Muscle layer of duodenum (tissue), 2 donors: ENCODE data around the gene PAQR8.
"Not testable (repeated sequence)": the region's sequence is repeated elsewhere in the genome, so short reads cannot be mapped to it uniquely, and the experiment has no call there.

ENCODE experiments used
- H3K27ac ChIP-seq: one replicate; pipeline ENCODE4 v1.7.0; 2013; ENCODE audit warnings: mild to moderate bottlenecking, low read length
- H3K27me3 ChIP-seq: one replicate; pipeline ENCODE4 v1.7.0; 2013; ENCODE audit warnings: low read depth, mild to moderate bottlenecking, control low read depth, low read length
- H3K36me3 ChIP-seq, 2 donors: one replicate each; pipeline ENCODE4 v1.7.0; 2013; ENCODE audit warnings: low read length in 2 of 2, control low read depth in 1 of 2, mild to moderate bottlenecking in 1 of 2; ENCODE audit not compliant: insufficient read depth in 2 of 2, control insufficient read depth in 1 of 2
- H3K4me1 ChIP-seq, 2 donors: one replicate each; pipeline ENCODE4 v1.7.0; 2013; ENCODE audit warnings: low read length in 2 of 2, mild to moderate bottlenecking in 2 of 2, control low read depth in 1 of 2, moderate library complexity in 1 of 2; ENCODE audit not compliant: insufficient read depth in 2 of 2, control insufficient read depth in 1 of 2
- H3K4me3 ChIP-seq, 2 donors: one replicate each; pipeline ENCODE4 v1.7.0; 2013; ENCODE audit warnings: low read length in 2 of 2, low read depth in 1 of 2, mild to moderate bottlenecking in 1 of 2
- H3K9me3 ChIP-seq, 2 donors: one replicate each; pipeline ENCODE4 v1.7.0; 2013; ENCODE audit warnings: low read length in 2 of 2, control low read depth in 1 of 2, mild to moderate bottlenecking in 1 of 2; ENCODE audit not compliant: control insufficient read depth in 1 of 2
- donor health status: healthy.

PAQR8 gene

GRCh38 chr6:52433294-52433693 is 71.3 kb downstream of the PAQR8 start:
- H3K27me3 ChIP-seq, H3K4me3 ChIP-seq, H3K27ac ChIP-seq, H3K9me3 ChIP-seq, H3K4me1 ChIP-seq: not testable (repeated sequence)
- peaks cover 3 to 16% of the 10 kb centered on the region in 2 donors for H3K36me3 ChIP-seq

DNA sequence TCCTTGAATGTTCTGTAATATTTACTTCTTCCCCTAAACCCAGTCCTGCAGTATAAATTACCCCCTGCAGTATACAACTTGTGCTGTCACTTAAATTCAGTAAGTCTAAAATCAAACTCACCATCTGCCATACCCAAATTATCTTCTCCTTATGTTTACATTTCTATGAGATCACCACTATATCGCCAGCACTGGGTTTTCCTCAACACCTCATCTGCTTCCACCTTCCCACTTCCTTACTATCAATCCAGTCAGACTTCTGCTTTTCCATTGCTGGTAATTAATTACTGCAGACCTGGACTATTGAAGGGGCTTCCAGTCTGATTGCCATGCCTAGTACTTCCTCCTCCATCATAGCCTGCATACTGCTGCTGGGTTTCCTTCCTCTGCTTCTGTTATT is 73.4 kb downstream of the PAQR8 start:
- H3K27ac ChIP-seq = no peak overlapping the region

GRCh38 chr6:52438926-52439325 is 77.0 kb downstream of the PAQR8 start:
- H3K27ac ChIP-seq = no peak overlapping the region
- no peak overlapping the region for H3K4me3 ChIP-seq
- no peaks in the 10 kb centered on the region for H3K4me1 ChIP-seq
- H3K9me3 ChIP-seq = no peaks in the 10 kb centered on the region
- H3K27me3 ChIP-seq = no peaks in the 10 kb centered on the region
- H3K36me3 ChIP-seq = peaks cover 4 to 30% of the 10 kb centered on the region in 2 donors

More for the DNA sequence above, 73.4 kb downstream of the PAQR8 start:
- Histone ChIP-seq H3K9me3 (no peaks in the 10 kb centered on the region), H3K27me3 (no peaks in the 10 kb centered on the region), H3K4me3 (no peak overlapping the region), H3K4me1 (no peaks in the 10 kb centered on the region), H3K36me3 (peaks cover 4 to 30% of the 10 kb centered on the region in 2 donors)

GRCh38 chr6:52454556-52454955 is 92.6 kb downstream of the PAQR8 start:
- Histone ChIP-seq H3K36me3 (no peaks in the 10 kb centered on the region), H3K4me1 (no peaks in the 10 kb centered on the region), H3K27me3 (no peaks in the 10 kb centered on the region), H3K9me3 (peaks cover 0 to 8% of the 10 kb centered on the region in 2 donors), H3K27ac (no peak overlapping the region), H3K4me3 (no peak overlapping the region)

DNA sequence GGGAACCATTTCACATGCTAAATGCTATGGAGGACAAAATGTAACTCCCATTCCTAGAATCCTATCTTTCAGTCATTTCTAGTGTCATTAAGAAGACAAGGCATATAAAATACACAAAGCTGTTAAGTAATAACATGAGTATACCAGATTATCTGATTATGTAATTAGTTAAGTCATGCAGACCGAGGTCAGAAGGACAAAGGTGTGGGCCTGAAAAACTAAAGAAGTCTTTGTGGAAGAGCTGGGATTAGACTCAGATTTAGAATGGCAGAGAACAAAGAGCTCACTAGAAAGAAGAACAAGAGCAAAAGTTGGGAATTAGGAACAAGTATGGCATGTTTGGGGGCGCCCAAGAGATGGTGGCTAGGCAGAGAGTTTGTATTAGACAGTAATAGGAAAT is 95.1 kb downstream of the PAQR8 start:
- H3K4me3 ChIP-seq = no peak overlapping the region
- H3K4me1 ChIP-seq = no peaks in the 10 kb centered on the region
- no peaks in the 10 kb centered on the region for H3K9me3 ChIP-seq
- H3K36me3 ChIP-seq = no peaks in the 10 kb centered on the region
- H3K27ac ChIP-seq = no peak overlapping the region
- no peaks in the 10 kb centered on the region for H3K27me3 ChIP-seq
